Progenitor cell of endocrine pancreas (in vitro differentiated cells): ENCODE measurements around the gene HERPUD1. TPM values are rescaled to one million over a fixed set of nuclear protein-coding genes. Genes with fewer than 3 reads are reported as not detected.
"Not testable (repeated sequence)": the region's sequence is repeated elsewhere in the genome, so short reads cannot be mapped to it uniquely, and the experiment has no call there.

Source experiments
- DNase-seq: peaks from one replicate; pipeline ENCODE4 v3.0.0; 2021; ENCODE audit warnings: low spot score; ENCODE audit not compliant: unreplicated experiment
- H3K27ac Mint-ChIP-seq: 2 replicates; pipeline ENCODE4 v1.8.0; 2021; ENCODE audit warnings: mild to moderate bottlenecking, moderate library complexity, mixed read lengths
- H3K27me3 Mint-ChIP-seq: 2 replicates; pipeline ENCODE4 v1.8.0; 2021; ENCODE audit warnings: mixed read lengths
- H3K36me3 Mint-ChIP-seq: 2 replicates; pipeline ENCODE4 v1.8.0; 2022; ENCODE audit warnings: mixed read lengths; ENCODE audit not compliant: insufficient read depth
- H3K4me1 Mint-ChIP-seq: 2 replicates; pipeline ENCODE4 v1.8.0; 2021; ENCODE audit warnings: low read depth, mixed read lengths
- H3K4me3 Mint-ChIP-seq: 2 replicates; pipeline ENCODE4 v1.8.0; 2021; ENCODE audit warnings: low read depth, mild to moderate bottlenecking, moderate library complexity, mixed read lengths
- H3K9me3 Mint-ChIP-seq: 2 replicates; pipeline ENCODE4 v1.8.0; 2021; ENCODE audit warnings: low read depth, mixed read lengths
- total RNA-seq: library from RNA; stranded (reverse); gene quantifications from 2 replicates; pipeline ENCODE4 v1.2.1, GENCODE V29; 2021
- TF ChIP-seq, protein P1 (sequence below): fragments of 200-600 bp; sonication (generic); IDR thresholded peaks from one replicate; pipeline ENCODE4 v1.5.0; 2021; ENCODE audit warnings: antibody characterized with exemption, mild to moderate bottlenecking; ENCODE audit not compliant: unreplicated experiment

HERPUD1 gene
- total RNA-seq, 1 donor from 2014 or later: 70.0 TPM

DNA sequence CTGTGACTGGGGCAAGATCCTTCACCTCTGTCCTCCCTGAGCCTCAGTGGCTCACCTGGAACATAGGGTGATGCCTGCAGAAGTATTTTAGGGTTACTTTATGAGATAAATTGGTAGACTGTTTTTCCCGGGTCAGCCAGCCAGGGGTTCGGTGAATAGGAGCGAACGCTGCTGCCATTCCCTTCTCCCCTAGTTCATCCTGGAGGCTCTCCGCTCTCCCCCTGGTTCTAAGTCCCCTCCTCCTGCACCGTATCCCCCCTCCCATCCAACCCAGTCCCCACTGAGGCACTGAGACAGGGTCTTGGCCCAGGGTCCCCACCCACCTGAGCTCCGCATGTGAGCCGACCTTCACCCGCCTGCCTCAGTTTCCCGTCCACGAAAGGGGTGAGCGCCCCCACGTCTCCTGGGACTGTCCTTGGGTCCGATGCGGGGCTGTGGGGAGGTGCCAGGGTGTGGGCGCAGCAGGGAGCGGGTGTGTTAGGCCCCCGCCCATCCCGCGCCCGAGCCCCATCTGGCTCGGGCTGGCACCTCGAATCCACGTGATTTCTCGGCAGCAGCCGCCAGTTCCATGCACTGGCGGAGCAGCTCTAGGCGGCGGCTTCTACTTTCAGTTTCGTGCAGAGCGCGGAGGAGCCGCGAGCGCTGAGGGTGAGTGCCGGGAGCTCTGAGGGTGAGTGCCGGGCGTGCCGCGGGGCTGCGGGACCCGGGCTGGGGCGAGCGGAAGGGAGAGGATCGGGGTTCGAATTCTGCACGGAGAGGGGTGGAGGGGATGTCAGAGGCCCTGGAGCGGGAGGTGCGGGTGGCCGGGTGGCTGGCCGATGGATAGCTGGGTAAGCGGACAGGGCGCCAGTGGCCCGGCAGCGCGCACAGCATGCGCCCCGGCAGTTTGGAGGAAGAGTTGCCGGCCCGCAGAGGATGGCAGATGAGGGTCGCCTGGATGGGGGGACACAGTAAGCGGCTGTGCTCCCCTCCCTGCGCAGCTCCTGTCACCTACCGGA, 57.3 kb downstream of the HERPUD1 start, which contains the start of gene NLRC5:
NLRC5 (plus strand) TSS at position 610 of the 998 bp plus-strand sequence. CDS start 31,156 bp downstream, outside the sequence.
- H3K27ac Mint-ChIP-seq: no peak within 1 kb of the TSS
- TF ChIP-seq, protein P1, sequence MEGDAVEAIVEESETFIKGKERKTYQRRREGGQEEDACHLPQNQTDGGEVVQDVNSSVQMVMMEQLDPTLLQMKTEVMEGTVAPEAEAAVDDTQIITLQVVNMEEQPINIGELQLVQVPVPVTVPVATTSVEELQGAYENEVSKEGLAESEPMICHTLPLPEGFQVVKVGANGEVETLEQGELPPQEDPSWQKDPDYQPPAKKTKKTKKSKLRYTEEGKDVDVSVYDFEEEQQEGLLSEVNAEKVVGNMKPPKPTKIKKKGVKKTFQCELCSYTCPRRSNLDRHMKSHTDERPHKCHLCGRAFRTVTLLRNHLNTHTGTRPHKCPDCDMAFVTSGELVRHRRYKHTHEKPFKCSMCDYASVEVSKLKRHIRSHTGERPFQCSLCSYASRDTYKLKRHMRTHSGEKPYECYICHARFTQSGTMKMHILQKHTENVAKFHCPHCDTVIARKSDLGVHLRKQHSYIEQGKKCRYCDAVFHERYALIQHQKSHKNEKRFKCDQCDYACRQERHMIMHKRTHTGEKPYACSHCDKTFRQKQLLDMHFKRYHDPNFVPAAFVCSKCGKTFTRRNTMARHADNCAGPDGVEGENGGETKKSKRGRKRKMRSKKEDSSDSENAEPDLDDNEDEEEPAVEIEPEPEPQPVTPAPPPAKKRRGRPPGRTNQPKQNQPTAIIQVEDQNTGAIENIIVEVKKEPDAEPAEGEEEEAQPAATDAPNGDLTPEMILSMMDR: no peak
- no peaks in the 10 kb centered on the region for H3K36me3 Mint-ChIP-seq
- peak within 1 kb of the TSS; percentile 79 for H3K4me3 Mint-ChIP-seq
- peak; percentile 41 for DNase-seq
- H3K9me3 Mint-ChIP-seq: no peaks in the 10 kb centered on the region
- H3K4me1 Mint-ChIP-seq: no peaks in the 10 kb centered on the region
- peaks cover 84% of the 10 kb centered on the region for H3K27me3 Mint-ChIP-seq

DNA sequence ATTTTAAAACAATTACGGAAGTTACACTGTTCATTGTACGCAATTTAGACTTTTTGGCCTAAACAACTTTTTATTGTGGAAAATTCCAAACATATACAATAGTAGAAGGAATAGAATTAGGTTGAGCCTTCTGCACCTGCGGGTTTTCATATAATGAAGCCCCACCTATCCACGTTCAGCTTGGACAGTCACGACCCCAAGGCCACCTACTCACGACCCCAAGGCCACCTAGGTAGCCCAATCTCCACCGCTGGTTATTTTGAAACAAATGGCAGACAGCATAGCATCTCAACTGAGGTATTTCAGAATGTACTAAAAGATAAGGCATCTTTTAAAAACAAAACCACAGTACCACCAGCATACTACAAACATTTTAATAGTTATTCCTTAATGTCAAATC, 58.0 kb downstream of the HERPUD1 start:
- H3K27ac Mint-ChIP-seq: no peak overlapping the region
- no peaks in the 10 kb centered on the region for H3K36me3 Mint-ChIP-seq
- H3K9me3 Mint-ChIP-seq: no peaks in the 10 kb centered on the region
- no peaks in the 10 kb centered on the region for H3K4me1 Mint-ChIP-seq
- TF ChIP-seq, protein P1: no peak
- peak overlapping the region; percentile 79 for H3K4me3 Mint-ChIP-seq
- no peak for DNase-seq
- peaks cover 84% of the 10 kb centered on the region for H3K27me3 Mint-ChIP-seq

- no peaks in the 10 kb centered on the region for H3K36me3 Mint-ChIP-seq
- H3K27me3 Mint-ChIP-seq: peaks cover 81% of the 10 kb centered on the region
- no peaks in the 10 kb centered on the region for H3K9me3 Mint-ChIP-seq
- no peaks in the 10 kb centered on the region for H3K4me1 Mint-ChIP-seq
- no peak overlapping the region for H3K27ac Mint-ChIP-seq
- DNase-seq: no peak
- TF ChIP-seq, protein P1: no peak
- no peak overlapping the region for H3K4me3 Mint-ChIP-seq
Measured at GRCh38 chr16:56990407-56991286, 58.7 kb downstream of the HERPUD1 start.

DNA sequence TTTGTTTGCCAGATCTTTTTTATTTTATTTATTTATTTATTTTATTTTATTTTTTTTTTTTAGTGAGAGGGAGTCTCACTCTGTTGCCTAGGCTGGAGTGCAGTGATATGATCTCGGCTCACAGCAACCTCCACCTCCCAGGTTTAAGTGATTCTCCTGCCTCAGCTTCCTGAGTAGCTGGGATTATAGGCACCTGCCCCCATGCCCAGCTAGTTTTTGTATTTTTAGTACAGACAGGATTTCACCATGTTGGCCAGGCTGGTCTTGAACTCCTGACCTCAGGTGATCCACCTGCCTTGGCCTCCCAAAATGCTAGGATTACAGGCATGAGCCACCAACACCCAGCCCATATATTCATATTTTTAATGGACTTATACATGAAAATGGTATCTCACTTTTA, 60.5 kb downstream of the HERPUD1 start:
- H3K27me3 Mint-ChIP-seq: peaks cover 77% of the 10 kb centered on the region
- not testable (repeated sequence) for H3K4me3 Mint-ChIP-seq, H3K36me3 Mint-ChIP-seq, DNase-seq, H3K4me1 Mint-ChIP-seq, H3K9me3 Mint-ChIP-seq, H3K27ac Mint-ChIP-seq

GRCh38 chr16:56993204-56993603, 61.3 kb downstream of the HERPUD1 start:
- no peak overlapping the region for H3K27ac Mint-ChIP-seq
- H3K4me3 Mint-ChIP-seq: no peak overlapping the region
- H3K27me3 Mint-ChIP-seq: peaks cover 69% of the 10 kb centered on the region
- no peak for DNase-seq
- TF ChIP-seq, protein P1: no peak
- no peaks in the 10 kb centered on the region for H3K4me1 Mint-ChIP-seq
- no peaks in the 10 kb centered on the region for H3K36me3 Mint-ChIP-seq
- no peaks in the 10 kb centered on the region for H3K9me3 Mint-ChIP-seq
